Neural crest cell (in vitro differentiated cells): ENCODE data around the gene GLRX3. TPM values are rescaled to one million over a fixed set of nuclear protein-coding genes. Genes with fewer than 3 reads are reported as not detected.
"Not testable (repeated sequence)": the region's sequence is repeated elsewhere in the genome, so short reads cannot be mapped to it uniquely, and the experiment has no call there.

Source experiments
- DNase-seq: peaks from one replicate; pipeline ENCODE4 v3.0.0; 2021; ENCODE audit warnings: low read depth, mixed read lengths, low spot score
- H3K27ac Mint-ChIP-seq: one replicate; pipeline ENCODE4 v1.8.0; 2021; ENCODE audit warnings: mild to moderate bottlenecking, mixed read lengths; ENCODE audit not compliant: unreplicated experiment
- H3K27me3 Mint-ChIP-seq: 2 replicates; pipeline ENCODE4 v1.8.0; 2021; ENCODE audit warnings: low read depth, mild to moderate bottlenecking, mixed read lengths
- H3K36me3 Mint-ChIP-seq: 2 replicates; pipeline ENCODE4 v1.8.0; 2021; ENCODE audit warnings: low read depth, mild to moderate bottlenecking, mixed read lengths
- H3K4me1 Mint-ChIP-seq: 2 replicates; pipeline ENCODE4 v1.8.0; 2021; ENCODE audit warnings: mixed read lengths
- H3K4me3 Mint-ChIP-seq: one replicate; pipeline ENCODE4 v1.8.0; 2021; ENCODE audit warnings: mild to moderate bottlenecking, mixed read lengths
- H3K9me3 Mint-ChIP-seq: 2 replicates; pipeline ENCODE4 v1.8.0; 2021; ENCODE audit warnings: mixed read lengths
- CTCF ChIP-seq: fragments of 200-600 bp; sonication (generic); conservative IDR thresholded peaks from 2 replicates; pipeline ENCODE4 v1.5.0; 2021; ENCODE audit warnings: antibody characterized with exemption, mild to moderate bottlenecking
- long read RNA-seq: library from polyadenylated mRNA; unstranded; transcript quantifications from one replicate; pipeline ENCODE4 v2.0.0, GENCODE V29; 2020
- total RNA-seq: library from RNA; stranded (reverse); gene quantifications from 2 replicates; pipeline ENCODE4 v1.2.1, GENCODE V29; 2021

Gene GLRX3
- total RNA-seq = 121 and 124 TPM in 2 replicates
- long read RNA-seq, transcript GLRX3-202 (12 exons, 3,827 nt) = minor isoform, 50 of 314 reads
- long read RNA-seq, transcript GLRX3-201 (11 exons, 1,302 nt) = major isoform, 240 of 314 reads
- long read RNA-seq, partial matches to known transcripts = 12 of 314 reads
- long read RNA-seq, other reads (novel, unspliced or antisense) = 12 of 314 reads

GRCh38 chr10:130136226-130137089 lies at the start of gene GLRX3:
Gene GLRX3 (plus strand): TSS chr10:130136391. CDS start chr10:130136421, 30 bp downstream.
- no peaks in the 10 kb centered on the region for H3K9me3 Mint-ChIP-seq
- H3K36me3 Mint-ChIP-seq = peaks cover 6% of the 10 kb centered on the region
- no peaks in the 10 kb centered on the region for H3K27me3 Mint-ChIP-seq
- H3K4me1 Mint-ChIP-seq = peaks cover 30% of the 10 kb centered on the region
- H3K27ac Mint-ChIP-seq = peak within 1 kb of the TSS; percentile 93
- TF ChIP-seq CTCF = no peak
- peak; percentile 90 for DNase-seq
- peak within 1 kb of the TSS; percentile 95 for H3K4me3 Mint-ChIP-seq

DNA sequence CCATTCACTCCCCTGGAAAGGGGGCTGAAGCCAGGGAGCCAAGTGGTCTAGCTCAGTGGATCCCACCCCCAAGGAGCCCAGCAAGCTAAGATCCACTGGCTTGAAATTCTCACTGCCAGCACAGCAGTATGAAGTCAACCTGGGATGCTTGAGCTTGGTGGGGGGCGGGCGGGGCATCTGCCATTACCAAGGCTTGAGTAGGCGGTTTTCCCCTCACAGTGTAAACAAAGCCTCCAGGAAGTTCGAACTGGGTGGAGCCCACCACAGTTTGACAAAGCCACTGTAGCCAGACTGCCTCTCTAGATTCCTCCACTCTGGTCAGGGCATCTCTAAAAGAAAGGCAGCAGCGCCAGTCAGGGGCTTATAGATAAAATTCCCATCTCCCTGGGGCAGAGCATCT lies 45.6 kb upstream of the GLRX3 start:
- not testable (repeated sequence) for H3K4me1 Mint-ChIP-seq, H3K4me3 Mint-ChIP-seq, DNase-seq, H3K27me3 Mint-ChIP-seq, H3K27ac Mint-ChIP-seq
- Mint-ChIP-seq H3K9me3 (peaks cover 13% of the 10 kb centered on the region), H3K36me3 (peaks cover 13% of the 10 kb centered on the region)

DNA sequence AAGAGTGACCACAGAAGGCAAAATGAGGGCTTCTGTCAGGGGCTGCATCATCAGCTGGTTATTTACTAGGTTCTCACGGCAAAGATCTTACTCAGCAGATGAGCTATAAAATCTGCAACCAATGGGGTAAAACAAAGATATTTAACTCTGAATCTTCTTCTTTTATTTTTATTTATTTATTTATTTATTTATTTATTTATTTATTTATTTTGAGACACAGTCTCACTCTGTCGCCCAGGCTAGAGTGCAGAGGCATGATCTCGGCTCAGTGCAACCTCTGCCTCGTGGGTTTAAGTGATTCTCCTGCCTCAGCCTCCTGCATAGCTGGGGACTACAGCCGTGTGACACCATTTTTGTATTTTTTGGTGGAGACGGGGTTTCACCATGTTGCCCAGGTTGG lies 36.8 kb upstream of the GLRX3 start:
- no peak overlapping the region for H3K4me3 Mint-ChIP-seq
- H3K27ac Mint-ChIP-seq = no peak overlapping the region
- peaks cover 3% of the 10 kb centered on the region for H3K9me3 Mint-ChIP-seq
- no peaks in the 10 kb centered on the region for H3K4me1 Mint-ChIP-seq
- DNase-seq = no peak
- no peak for TF ChIP-seq CTCF
- H3K36me3 Mint-ChIP-seq = peaks cover 15% of the 10 kb centered on the region
- no peaks in the 10 kb centered on the region for H3K27me3 Mint-ChIP-seq

DNA sequence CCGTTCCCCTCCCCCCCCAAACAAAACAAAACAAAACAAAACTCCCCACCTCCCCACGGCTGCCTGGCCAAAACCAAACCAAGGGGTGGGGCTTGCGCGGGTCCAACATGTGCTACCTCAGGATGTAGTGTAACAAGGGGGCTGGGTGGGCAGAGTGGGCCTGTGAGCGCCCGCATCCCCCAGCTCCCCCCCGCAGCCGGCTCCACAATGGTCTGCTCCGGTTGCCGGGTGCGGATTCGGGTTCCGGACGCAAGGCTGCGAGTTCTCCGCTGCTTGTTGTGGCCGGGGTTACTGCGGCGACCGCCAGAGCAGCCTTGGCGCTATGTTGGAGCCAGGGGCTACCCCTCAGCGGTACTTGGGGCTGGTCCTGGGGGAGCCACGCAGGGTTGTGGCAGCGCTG lies 30.5 kb upstream of the GLRX3 start:
- H3K4me3 Mint-ChIP-seq = peak overlapping the region; percentile 38
- H3K9me3 Mint-ChIP-seq = no peaks in the 10 kb centered on the region
- H3K4me1 Mint-ChIP-seq = peaks cover 20% of the 10 kb centered on the region
- H3K27ac Mint-ChIP-seq = no peak overlapping the region
- no peak for DNase-seq
- no peak for TF ChIP-seq CTCF
- H3K36me3 Mint-ChIP-seq = peaks cover 3% of the 10 kb centered on the region
- no peaks in the 10 kb centered on the region for H3K27me3 Mint-ChIP-seq

DNA sequence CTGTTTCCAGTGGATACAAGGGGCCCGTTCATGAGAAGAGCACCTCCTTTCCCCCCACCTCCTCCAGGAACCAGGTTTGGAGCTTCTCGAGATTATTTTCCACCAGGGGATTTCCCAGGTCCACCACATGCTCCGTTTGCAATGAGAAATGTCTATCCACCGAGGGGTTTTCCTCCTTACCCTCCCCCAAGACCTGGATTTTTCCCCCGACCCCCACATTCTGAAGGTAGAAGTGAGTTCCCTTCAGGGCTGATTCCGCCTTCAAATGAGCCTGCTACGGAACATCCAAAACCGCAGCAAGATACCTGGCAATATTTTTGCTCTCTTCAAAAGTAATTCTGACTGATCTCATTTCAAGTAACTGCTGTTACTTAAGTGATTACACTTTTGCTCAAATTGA lies 28.0 kb upstream of the GLRX3 start:
- DNase-seq, H3K4me3 Mint-ChIP-seq, H3K27ac Mint-ChIP-seq, H3K27me3 Mint-ChIP-seq, H3K36me3 Mint-ChIP-seq, H3K9me3 Mint-ChIP-seq: not testable (repeated sequence)
- H3K4me1 Mint-ChIP-seq = peaks cover 38% of the 10 kb centered on the region

- Mint-ChIP-seq H3K4me3 (peak overlapping the region; percentile 98), H3K27me3 (no peaks in the 10 kb centered on the region), H3K4me1 (peaks cover 40% of the 10 kb centered on the region), H3K36me3 (peaks cover 3% of the 10 kb centered on the region), H3K9me3 (peaks cover 2% of the 10 kb centered on the region), H3K27ac (peak overlapping the region; percentile 51)
- TF ChIP-seq CTCF = no peak
- no peak for DNase-seq
Observed at GRCh38 chr10:130108934-130109604, 27.1 kb upstream of the GLRX3 start.
